ENCODE data around the gene KRT6B. TPM values are rescaled to one million over a fixed set of nuclear protein-coding genes. Genes with fewer than 3 reads are reported as not detected.
A peak's percentile ranks its signal among the peaks of the same experiment; 100 is the strongest.

KRT6B gene
- total RNA-seq, 1 experiment from 2014 or later = not detected

- BruUV-seq (replicated peaks) = no TSS peak
- intact Hi-C loops (cut with micrococcal nuclease; ENCODE audit: unreplicated experiment) = no loop called here
- TF ChIP-seq CTCF (conservative IDR thresholded peaks at IDR 0.05; ENCODE audit: low read depth, low read length) (no peak), EZH2 (IDR thresholded peaks at IDR 0.05; ENCODE audit: borderline replicate concordance, low read depth, low read length, poor library complexity, severe bottlenecking) (no peak)
Measured at GRCh38 chr12:52407918-52408317, 44.0 kb downstream of the KRT6B start.

GRCh38 chr12:52405922-52406385 lies 46.0 kb downstream of the KRT6B start, which contains the start of gene KRT82:
KRT82 (minus strand) TSS chr12:52406335; CDS start chr12:52406277, 58 bp downstream.
- no peak within 1 kb of the TSS for H3K27ac ChIP-seq (ENCODE audit: low read depth, low read length, poor library complexity, severe bottlenecking)
- no peaks in the 10 kb centered on the region for H3K9me3 ChIP-seq (ENCODE audit: low read depth, low read length, poor library complexity, severe bottlenecking)
- H3K4me3 ChIP-seq (ENCODE audit: low read depth, low read length, poor library complexity, severe bottlenecking) = no peak within 1 kb of the TSS
- intact Hi-C loops (cut with micrococcal nuclease; ENCODE audit: unreplicated experiment) = no loop called here
- no peaks in the 10 kb centered on the region for H3K36me3 ChIP-seq (ENCODE audit: insufficient read depth, low read length, poor library complexity, severe bottlenecking)
- no peaks in the 10 kb centered on the region for H3K27me3 ChIP-seq (replicated peaks; ENCODE audit: insufficient read depth, low read depth, low read length, poor library complexity)
- DNase-seq (ENCODE audit: low spot score) = no peak
- ChIA-PET CTCF (no interaction called here), POLR2A (ENCODE audit: low non-redundant PET) (no interaction called here)
- H3K4me1 ChIP-seq (ENCODE audit: insufficient read depth, low read length, poor library complexity, severe bottlenecking) = no peaks in the 10 kb centered on the region
- no TSS peak for BruUV-seq (replicated peaks)
- TF ChIP-seq EZH2 (IDR thresholded peaks at IDR 0.05; ENCODE audit: borderline replicate concordance, low read depth, low read length, poor library complexity, severe bottlenecking) (no peak), CTCF (conservative IDR thresholded peaks at IDR 0.05; ENCODE audit: low read depth, low read length) (no peak)

More at GRCh38 chr12:52407918-52408317, 44.0 kb downstream of the KRT6B start:
- H3K36me3 ChIP-seq (ENCODE audit: insufficient read depth, low read length, poor library complexity, severe bottlenecking) = no peaks in the 10 kb centered on the region
- ChIA-PET POLR2A (ENCODE audit: low non-redundant PET) (no interaction called here), CTCF (no interaction called here)
- H3K9me3 ChIP-seq (ENCODE audit: low read depth, low read length, poor library complexity, severe bottlenecking) = no peaks in the 10 kb centered on the region
- DNase-seq (ENCODE audit: low spot score) = no peak
- no peak overlapping the region for H3K27ac ChIP-seq (ENCODE audit: low read depth, low read length, poor library complexity, severe bottlenecking)
- no peak overlapping the region for H3K4me3 ChIP-seq (ENCODE audit: low read depth, low read length, poor library complexity, severe bottlenecking)
- no peaks in the 10 kb centered on the region for H3K27me3 ChIP-seq (replicated peaks; ENCODE audit: insufficient read depth, low read depth, low read length, poor library complexity)
- no peaks in the 10 kb centered on the region for H3K4me1 ChIP-seq (ENCODE audit: insufficient read depth, low read length, poor library complexity, severe bottlenecking)

GRCh38 chr12:52404951-52405350 lies 47.0 kb downstream of the KRT6B start:
- no peaks in the 10 kb centered on the region for H3K4me1 ChIP-seq (ENCODE audit: insufficient read depth, low read length, poor library complexity, severe bottlenecking)
- intact Hi-C loops (cut with micrococcal nuclease; ENCODE audit: unreplicated experiment) = no loop called here
- no peak for DNase-seq (ENCODE audit: low spot score)
- H3K9me3 ChIP-seq (ENCODE audit: low read depth, low read length, poor library complexity, severe bottlenecking) = no peaks in the 10 kb centered on the region
- no TSS peak for BruUV-seq (replicated peaks)
- no peak overlapping the region for H3K4me3 ChIP-seq (ENCODE audit: low read depth, low read length, poor library complexity, severe bottlenecking)
- H3K27ac ChIP-seq (ENCODE audit: low read depth, low read length, poor library complexity, severe bottlenecking) = no peak overlapping the region
- H3K36me3 ChIP-seq (ENCODE audit: insufficient read depth, low read length, poor library complexity, severe bottlenecking) = no peaks in the 10 kb centered on the region
- TF ChIP-seq EZH2 (IDR thresholded peaks at IDR 0.05; ENCODE audit: borderline replicate concordance, low read depth, low read length, poor library complexity, severe bottlenecking) (no peak), CTCF (conservative IDR thresholded peaks at IDR 0.05; ENCODE audit: low read depth, low read length) (0 out of 2 replicates have a peak, but pooled peaks have one; percentile 11)
- POLR2A ChIA-PET (ENCODE audit: low non-redundant PET) = no interaction called here
- CTCF ChIA-PET = no interaction called here
- no peaks in the 10 kb centered on the region for H3K27me3 ChIP-seq (replicated peaks; ENCODE audit: insufficient read depth, low read depth, low read length, poor library complexity)
